Lower lobe of right lung (tissue), 2 donors: ENCODE data around the gene RIPOR3. TPM values are rescaled to one million over a fixed set of nuclear protein-coding genes. Genes with fewer than 3 reads are reported as not detected.

ENCODE experiments used
- ATAC-seq, 2 donors: fragments of 200-7000 bp; cut with Tn5 transposase; one replicate each; pipeline ENCODE4 v1.9.1; 2020 to 2022; ENCODE audit warnings: mild to moderate bottlenecking in 2 of 2, moderate library complexity in 2 of 2
- DNase-seq: peaks from one replicate; pipeline ENCODE4 v3.0.0-alpha.2; 2020
- H3K27ac ChIP-seq: fragments of 200-600 bp; one replicate; pipeline ENCODE4 v1.8.0; 2022
- H3K27me3 ChIP-seq: fragments of 200-600 bp; one replicate; pipeline ENCODE4 v1.8.0; 2022; ENCODE audit warnings: low read depth
- H3K36me3 ChIP-seq: fragments of 200-600 bp; one replicate; pipeline ENCODE4 v1.8.0; 2022; ENCODE audit warnings: mild to moderate bottlenecking
- H3K4me1 ChIP-seq: fragments of 200-600 bp; one replicate; pipeline ENCODE4 v1.8.0; 2022
- H3K4me3 ChIP-seq: fragments of 200-600 bp; one replicate; pipeline ENCODE4 v1.8.0; 2022; ENCODE audit warnings: mild to moderate bottlenecking
- H3K9me3 ChIP-seq: fragments of 200-600 bp; one replicate; pipeline ENCODE4 v1.8.0; 2022
- intact Hi-C: fragments of 100-400 bp; cut with DNase I; formaldehyde crosslinking; loops from one replicate; pipeline ENCODE4 v1.11.0; 2022
- total RNA-seq: library from RNA; stranded (reverse); fragmentation: NEBNext Ultra II Directional; extraction: Animal tissue kit (Norgen Biotek cat#: 25700); gene quantifications from one replicate; pipeline ENCODE4 v1.2.1, GENCODE V29; 2021
- TF ChIP-seq, protein P1 (sequence below): fragments of 200-600 bp; IDR thresholded peaks from one replicate; pipeline ENCODE4 v1.8.0; 2022; ENCODE audit warnings: antibody characterized with exemption, mild to moderate bottlenecking
- donor health status: DM: no; HTN: yes; CAD: no; lungs with severe emphysema.

The RIPOR3 gene
- total RNA-seq, 1 donor from 2014 or later: 11.0 TPM

DNA sequence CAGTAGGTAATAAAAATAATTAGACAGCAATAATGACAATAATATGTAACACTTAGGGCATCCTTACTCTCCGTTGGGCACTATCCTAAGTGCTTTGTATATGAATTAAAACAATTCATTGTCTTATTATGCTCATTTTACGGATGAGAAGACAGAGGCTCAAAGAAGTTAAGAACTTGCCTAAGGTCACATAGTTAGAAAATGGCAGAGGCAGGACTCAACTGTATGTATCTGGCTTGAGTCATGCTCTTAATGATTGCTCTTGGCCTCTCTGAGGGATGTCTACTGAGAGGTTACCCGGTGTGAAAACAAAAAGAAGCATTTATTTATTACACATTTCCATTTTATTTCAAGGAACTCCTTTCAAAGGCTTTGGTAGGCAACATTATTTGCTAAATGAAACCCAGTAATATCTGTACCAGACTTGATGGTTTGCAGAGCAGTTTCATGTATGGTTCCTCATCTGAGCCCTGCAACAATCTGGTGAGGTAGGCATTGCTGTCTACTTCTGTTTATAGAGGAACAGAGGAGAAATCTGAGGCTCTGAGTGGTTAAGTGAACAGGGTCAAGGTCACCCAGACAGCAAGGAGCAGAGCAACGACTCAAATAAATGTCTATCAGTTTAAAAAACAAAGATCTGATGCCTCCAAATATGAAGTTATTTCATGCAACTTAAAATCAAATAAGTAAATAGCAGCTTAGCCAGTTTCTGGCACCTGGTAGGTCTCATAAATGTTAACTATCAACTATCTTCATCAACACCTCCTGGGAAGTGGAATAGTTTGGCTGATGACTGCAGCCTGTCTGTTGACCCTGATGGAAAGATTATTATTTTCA, 35.8 kb upstream of the RIPOR3 start:
- peaks cover 38% of the 10 kb centered on the region for H3K4me1 ChIP-seq
- no peaks in the 10 kb centered on the region for H3K9me3 ChIP-seq
- H3K4me3 ChIP-seq: no peak overlapping the region
- no peak overlapping the region for H3K27ac ChIP-seq
- no peaks in the 10 kb centered on the region for H3K36me3 ChIP-seq
- TF ChIP-seq, protein P1, sequence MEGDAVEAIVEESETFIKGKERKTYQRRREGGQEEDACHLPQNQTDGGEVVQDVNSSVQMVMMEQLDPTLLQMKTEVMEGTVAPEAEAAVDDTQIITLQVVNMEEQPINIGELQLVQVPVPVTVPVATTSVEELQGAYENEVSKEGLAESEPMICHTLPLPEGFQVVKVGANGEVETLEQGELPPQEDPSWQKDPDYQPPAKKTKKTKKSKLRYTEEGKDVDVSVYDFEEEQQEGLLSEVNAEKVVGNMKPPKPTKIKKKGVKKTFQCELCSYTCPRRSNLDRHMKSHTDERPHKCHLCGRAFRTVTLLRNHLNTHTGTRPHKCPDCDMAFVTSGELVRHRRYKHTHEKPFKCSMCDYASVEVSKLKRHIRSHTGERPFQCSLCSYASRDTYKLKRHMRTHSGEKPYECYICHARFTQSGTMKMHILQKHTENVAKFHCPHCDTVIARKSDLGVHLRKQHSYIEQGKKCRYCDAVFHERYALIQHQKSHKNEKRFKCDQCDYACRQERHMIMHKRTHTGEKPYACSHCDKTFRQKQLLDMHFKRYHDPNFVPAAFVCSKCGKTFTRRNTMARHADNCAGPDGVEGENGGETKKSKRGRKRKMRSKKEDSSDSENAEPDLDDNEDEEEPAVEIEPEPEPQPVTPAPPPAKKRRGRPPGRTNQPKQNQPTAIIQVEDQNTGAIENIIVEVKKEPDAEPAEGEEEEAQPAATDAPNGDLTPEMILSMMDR: no peak
- ATAC-seq (no peak), DNase-seq (no peak)
- peaks cover 4% of the 10 kb centered on the region for H3K27me3 ChIP-seq
- intact Hi-C loops: no loop called here

DNA sequence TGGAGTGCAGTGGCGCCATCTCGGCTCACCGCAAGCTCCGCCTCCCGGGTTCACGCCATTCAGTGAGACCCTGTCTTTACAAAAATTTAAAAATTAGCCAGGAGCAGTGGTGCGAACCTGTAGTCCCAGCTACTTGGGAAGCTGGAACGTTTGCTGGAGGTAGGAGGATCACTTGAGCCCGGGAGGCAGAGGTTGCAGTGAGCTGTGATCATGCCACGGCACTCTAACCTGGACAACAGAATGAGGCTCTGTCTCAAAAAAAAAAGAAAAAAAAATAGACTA, 34.3 kb upstream of the RIPOR3 start:
- Histone ChIP-seq H3K4me3 (no peak overlapping the region), H3K27me3 (no peaks in the 10 kb centered on the region), H3K27ac (peak overlapping the region; percentile 11), H3K36me3 (no peaks in the 10 kb centered on the region), H3K4me1 (peaks cover 31% of the 10 kb centered on the region), H3K9me3 (no peaks in the 10 kb centered on the region)
- DNase-seq (no peak), ATAC-seq (no peak)
- TF ChIP-seq, protein P1: no peak
- intact Hi-C loops: no loop called here

DNA sequence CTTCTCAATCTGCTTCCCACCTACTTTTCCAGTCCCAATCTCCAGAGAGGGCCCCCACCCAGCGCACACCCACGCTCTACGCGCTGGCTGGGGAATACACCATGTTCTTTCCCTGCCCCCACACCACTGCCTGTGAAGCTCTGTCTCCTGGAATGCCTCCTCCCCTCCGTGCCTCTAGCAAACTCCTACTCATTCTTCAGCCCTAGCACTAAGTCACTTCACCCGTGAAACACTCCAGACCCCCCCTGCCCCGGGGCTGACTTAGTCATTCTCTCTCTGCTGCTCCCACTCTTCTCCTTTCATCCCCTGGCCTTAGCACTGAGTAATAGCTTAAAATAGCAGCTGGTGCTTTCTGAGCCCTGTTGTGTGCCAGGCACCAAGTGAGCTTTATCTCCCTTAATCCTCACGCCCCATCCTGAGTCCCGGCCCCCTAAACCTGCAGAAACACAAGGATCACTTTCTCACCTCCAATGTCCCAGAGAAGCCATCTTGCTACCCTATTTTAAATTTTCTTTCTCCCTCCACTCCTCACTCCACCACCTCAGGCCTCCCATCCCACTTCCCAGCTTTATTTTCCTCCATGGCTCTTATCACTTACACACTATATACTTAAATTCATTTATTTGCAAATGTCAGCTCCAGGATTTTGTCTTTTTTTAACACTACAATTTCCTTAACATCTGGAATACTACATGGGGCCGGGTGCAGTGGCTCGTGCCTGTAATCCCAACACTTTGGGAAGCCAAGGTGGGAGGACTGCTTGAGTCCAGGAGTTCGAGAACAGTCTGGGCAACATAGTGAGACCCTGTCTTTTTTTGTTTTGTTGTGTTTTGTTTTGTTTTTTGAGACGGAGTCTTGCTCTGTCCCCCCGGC, 33.7 kb upstream of the RIPOR3 start:
- Histone ChIP-seq H3K27me3 (no peaks in the 10 kb centered on the region), H3K9me3 (no peaks in the 10 kb centered on the region), H3K36me3 (no peaks in the 10 kb centered on the region), H3K27ac (peak overlapping the region; percentile 11), H3K4me3 (no peak overlapping the region), H3K4me1 (peaks cover 25% of the 10 kb centered on the region)
- ATAC-seq: peak; percentile 46 to 83
- intact Hi-C loops: no loop called here
- TF ChIP-seq, protein P1: no peak
- no peak for DNase-seq

- Histone ChIP-seq H3K4me1 (peaks cover 17% of the 10 kb centered on the region), H3K9me3 (no peaks in the 10 kb centered on the region), H3K36me3 (no peaks in the 10 kb centered on the region), H3K4me3 (no peak overlapping the region), H3K27me3 (no peaks in the 10 kb centered on the region), H3K27ac (no peak overlapping the region)
- ATAC-seq: no peak
- intact Hi-C loops: no loop called here
- no peak for DNase-seq
- TF ChIP-seq, protein P1: no peak
Observed at GRCh38 chr20:50724112-50724725, 32.9 kb upstream of the RIPOR3 start.

- Histone ChIP-seq H3K4me3 (no peak overlapping the region), H3K4me1 (peaks cover 11% of the 10 kb centered on the region), H3K36me3 (no peaks in the 10 kb centered on the region), H3K27ac (no peak overlapping the region), H3K27me3 (no peaks in the 10 kb centered on the region), H3K9me3 (no peaks in the 10 kb centered on the region)
- no peak for DNase-seq
- TF ChIP-seq, protein P1: no peak
- ATAC-seq: no peak
- intact Hi-C loops: no loop called here
Observed at GRCh38 chr20:50723672-50724071, 32.3 kb upstream of the RIPOR3 start.
